ENCODE data around the gene EZH1. TPM values are rescaled to one million over a fixed set of nuclear protein-coding genes. Genes with fewer than 3 reads are reported as not detected.

Gene EZH1
- total RNA-seq, 4 donors from 2014 or later = 33.2 to 105 (median 51.0) TPM

DNA sequence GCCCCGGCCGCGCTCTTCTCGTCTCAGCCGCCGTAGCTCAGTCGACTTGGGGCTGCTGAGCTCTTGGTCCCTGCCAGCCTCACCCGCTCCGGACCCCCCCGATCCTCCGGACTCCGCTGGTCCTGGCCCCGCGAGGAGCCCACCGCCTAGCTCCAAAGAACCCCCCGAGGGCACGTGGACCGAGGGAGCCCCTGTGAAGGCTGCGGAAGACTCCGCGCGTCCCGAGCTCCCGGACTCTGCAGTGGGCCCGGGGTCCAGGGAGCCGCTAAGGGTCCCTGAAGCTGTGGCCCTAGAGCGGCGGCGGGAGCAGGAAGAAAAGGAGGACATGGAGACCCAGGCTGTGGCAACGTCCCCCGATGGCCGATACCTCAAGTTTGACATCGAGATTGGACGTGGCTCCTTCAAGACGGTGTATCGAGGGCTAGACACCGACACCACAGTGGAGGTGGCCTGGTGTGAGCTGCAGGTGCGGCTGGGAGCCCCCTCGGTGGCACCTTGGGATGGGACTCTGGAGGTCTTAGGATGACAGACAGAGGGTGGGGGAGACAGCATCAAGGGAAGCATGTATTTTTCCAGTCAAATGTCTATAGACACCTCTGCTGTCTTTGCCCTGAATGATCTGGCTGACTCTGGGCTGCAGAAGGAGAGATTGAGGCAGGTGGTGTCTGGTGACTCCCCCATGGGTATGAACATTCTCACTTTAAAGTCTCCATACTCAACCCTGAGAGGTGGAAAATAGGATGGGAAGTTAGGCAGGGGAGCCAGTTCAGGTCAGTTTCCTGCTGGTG, 36.2 kb upstream of the EZH1 start:
- peaks cover 37% of the 10 kb centered on the region for H3K36me3 ChIP-seq
- H3K4me3 ChIP-seq = peak overlapping the region; percentile 53
- peaks cover 41% of the 10 kb centered on the region for H3K4me1 ChIP-seq
- no peaks in the 10 kb centered on the region for H3K9me3 ChIP-seq
- WGBS = 4% methylated on average over 17 of the region's 39 CpGs
- H3K27me3 ChIP-seq = peaks cover 60% of the 10 kb centered on the region
- no peak overlapping the region for H3K27ac ChIP-seq
- DNase-seq (ENCODE audit: low spot score in 2 of 2) = no peak
- TF ChIP-seq, protein P1, sequence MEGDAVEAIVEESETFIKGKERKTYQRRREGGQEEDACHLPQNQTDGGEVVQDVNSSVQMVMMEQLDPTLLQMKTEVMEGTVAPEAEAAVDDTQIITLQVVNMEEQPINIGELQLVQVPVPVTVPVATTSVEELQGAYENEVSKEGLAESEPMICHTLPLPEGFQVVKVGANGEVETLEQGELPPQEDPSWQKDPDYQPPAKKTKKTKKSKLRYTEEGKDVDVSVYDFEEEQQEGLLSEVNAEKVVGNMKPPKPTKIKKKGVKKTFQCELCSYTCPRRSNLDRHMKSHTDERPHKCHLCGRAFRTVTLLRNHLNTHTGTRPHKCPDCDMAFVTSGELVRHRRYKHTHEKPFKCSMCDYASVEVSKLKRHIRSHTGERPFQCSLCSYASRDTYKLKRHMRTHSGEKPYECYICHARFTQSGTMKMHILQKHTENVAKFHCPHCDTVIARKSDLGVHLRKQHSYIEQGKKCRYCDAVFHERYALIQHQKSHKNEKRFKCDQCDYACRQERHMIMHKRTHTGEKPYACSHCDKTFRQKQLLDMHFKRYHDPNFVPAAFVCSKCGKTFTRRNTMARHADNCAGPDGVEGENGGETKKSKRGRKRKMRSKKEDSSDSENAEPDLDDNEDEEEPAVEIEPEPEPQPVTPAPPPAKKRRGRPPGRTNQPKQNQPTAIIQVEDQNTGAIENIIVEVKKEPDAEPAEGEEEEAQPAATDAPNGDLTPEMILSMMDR (IDR thresholded peaks at IDR 0.05) = no peak
- TF ChIP-seq POLR2A (IDR thresholded peaks at IDR 0.05) = no peak
- TF ChIP-seq EP300 (IDR thresholded peaks at IDR 0.05) = no peak
- TF ChIP-seq POLR2AphosphoS5 (IDR thresholded peaks at IDR 0.05) = no peak

DNA sequence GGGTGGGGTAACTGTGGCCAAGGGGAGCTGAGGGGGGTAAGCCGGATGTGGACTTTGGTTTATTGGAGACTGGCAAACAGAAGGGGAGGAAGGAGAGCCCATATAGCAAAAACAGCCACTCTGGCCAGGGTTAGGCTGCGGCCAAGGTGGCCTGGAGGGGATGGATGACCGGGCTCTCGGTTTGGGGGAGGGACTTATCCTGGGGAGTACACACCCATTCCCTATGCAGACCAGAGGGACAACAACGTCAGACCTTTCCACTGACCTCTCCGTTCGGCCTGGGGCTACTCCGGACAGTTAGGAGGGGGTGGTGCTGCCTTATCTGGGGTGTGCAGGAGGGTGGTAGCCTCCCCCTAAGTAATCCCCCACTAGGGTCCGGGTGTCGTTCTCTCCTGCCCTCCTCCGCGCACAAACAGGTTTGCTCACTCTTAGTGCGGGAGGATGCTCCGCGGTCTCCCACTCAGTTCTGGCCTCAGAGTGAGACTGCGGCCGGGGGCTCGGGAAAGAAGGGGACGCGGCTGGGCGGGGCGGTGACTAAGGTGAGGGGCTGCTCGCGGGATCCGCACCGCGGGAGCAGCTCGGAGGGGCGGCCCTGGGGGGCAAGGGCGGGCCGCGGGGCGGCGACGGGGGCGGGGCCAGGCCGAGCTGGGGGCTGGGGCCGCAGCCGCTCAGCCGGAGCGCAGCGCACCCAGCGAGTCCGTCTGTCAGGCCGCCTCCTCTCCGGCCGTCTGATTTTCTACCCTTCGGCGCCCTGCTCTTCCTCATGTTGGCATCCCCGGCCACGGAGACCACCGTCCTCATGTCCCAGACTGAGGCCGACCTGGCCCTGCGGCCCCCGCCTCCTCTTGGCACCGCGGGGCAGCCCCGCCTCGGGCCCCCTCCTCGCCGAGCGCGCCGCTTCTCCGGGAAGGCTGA, 35.4 kb upstream of the EZH1 start, which contains the start of gene WNK4:
WNK4 (plus strand) TSS at position 675 of the 915 bp plus-strand sequence; CDS start at position 764, 89 bp downstream.
- WGBS = 15% methylated on average over 28 of the region's 65 CpGs
- H3K4me3 ChIP-seq = peak within 1 kb of the TSS; percentile 53
- no peak within 1 kb of the TSS for H3K27ac ChIP-seq
- no peaks in the 10 kb centered on the region for H3K9me3 ChIP-seq
- peaks cover 38% of the 10 kb centered on the region for H3K4me1 ChIP-seq
- TF ChIP-seq EP300 (IDR thresholded peaks at IDR 0.05) (no peak), POLR2AphosphoS5 (IDR thresholded peaks at IDR 0.05) (no peak), POLR2A (IDR thresholded peaks at IDR 0.05) (no peak)
- TF ChIP-seq, protein P1 (IDR thresholded peaks at IDR 0.05) = no peak
- DNase-seq (ENCODE audit: low spot score in 2 of 2) = no peak
- H3K27me3 ChIP-seq = peaks cover 52% of the 10 kb centered on the region
- H3K36me3 ChIP-seq = peaks cover 44% of the 10 kb centered on the region

DNA sequence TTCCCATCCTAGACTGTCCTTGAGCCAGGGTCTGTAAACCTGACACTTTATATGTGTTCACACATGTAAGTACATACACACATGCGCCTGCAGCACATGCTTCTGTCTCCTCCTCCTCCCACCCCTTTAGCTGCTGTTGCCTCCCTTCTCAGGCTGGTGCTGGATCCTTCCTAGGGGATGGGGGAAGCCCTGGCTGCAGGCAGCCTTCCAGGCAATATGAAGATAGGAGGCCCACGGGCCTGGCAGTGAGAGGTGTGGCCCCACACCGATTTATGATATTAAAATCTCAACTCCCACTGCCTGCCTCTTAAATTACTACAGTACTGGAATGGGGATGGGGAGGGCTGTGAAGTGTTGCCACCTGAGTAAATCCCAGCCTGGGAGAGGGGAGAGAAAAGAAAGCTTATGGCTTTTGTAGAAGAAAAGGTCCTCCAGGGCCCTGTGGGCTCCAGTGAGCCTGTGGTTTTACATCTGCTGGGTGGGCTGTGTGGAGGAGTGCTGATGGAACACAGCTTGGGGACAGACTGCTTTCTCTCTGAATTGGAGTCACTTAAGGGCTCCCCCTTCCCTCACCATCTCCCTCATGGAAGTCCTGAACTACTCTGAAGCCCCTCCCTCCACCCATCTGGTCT, 34.6 kb upstream of the EZH1 start:
- TF ChIP-seq, protein P1 (IDR thresholded peaks at IDR 0.05) = no peak
- no peak for TF ChIP-seq EP300 (IDR thresholded peaks at IDR 0.05)
- no peak for TF ChIP-seq POLR2A (IDR thresholded peaks at IDR 0.05)
- TF ChIP-seq POLR2AphosphoS5 (IDR thresholded peaks at IDR 0.05) = no peak
- DNase-seq (ENCODE audit: low spot score in 2 of 2) = no peak
- 70% methylated on average over 3 of the region's 3 CpGs for WGBS
- no peak overlapping the region for H3K27ac ChIP-seq
- H3K27me3 ChIP-seq = peaks cover 44% of the 10 kb centered on the region
- H3K4me3 ChIP-seq = no peak overlapping the region
- H3K9me3 ChIP-seq = no peaks in the 10 kb centered on the region
- H3K36me3 ChIP-seq = peaks cover 44% of the 10 kb centered on the region
- H3K4me1 ChIP-seq = peaks cover 38% of the 10 kb centered on the region

DNA sequence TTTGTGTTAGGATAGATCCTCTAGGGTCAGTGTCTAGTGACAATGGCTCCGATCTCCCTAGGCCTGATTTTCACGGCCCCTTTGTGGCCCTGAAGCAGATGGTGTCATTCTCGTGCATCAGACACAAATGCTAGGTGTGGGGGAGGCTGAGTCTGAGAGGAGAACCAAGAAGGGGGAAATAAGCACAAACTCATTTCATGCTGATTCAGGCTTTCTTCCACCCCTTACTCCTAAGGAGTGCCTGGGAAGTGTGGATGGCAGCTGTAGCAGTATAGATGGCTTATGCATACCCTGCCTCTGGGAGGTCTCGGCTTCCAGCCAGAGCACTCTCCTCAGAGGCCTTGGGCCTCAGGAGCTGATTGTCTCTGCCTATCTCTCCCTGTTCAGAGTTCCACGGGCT, 33.7 kb upstream of the EZH1 start:
- peaks cover 44% of the 10 kb centered on the region for H3K36me3 ChIP-seq
- H3K4me1 ChIP-seq = peaks cover 38% of the 10 kb centered on the region
- WGBS = 100% methylated on average over 4 of the region's 5 CpGs
- H3K9me3 ChIP-seq = no peaks in the 10 kb centered on the region
- DNase-seq (ENCODE audit: low spot score in 2 of 2) = no peak
- H3K27ac ChIP-seq = no peak overlapping the region
- TF ChIP-seq, protein P1 (IDR thresholded peaks at IDR 0.05) = no peak
- TF ChIP-seq POLR2AphosphoS5 (IDR thresholded peaks at IDR 0.05) (no peak), POLR2A (IDR thresholded peaks at IDR 0.05) (no peak), EP300 (IDR thresholded peaks at IDR 0.05) (no peak)
- no peak overlapping the region for H3K4me3 ChIP-seq
- H3K27me3 ChIP-seq = peaks cover 35% of the 10 kb centered on the region

Data from suprapubic skin (tissue), 4 donors.